ENCODE data around the gene UBAC2.

DNA sequence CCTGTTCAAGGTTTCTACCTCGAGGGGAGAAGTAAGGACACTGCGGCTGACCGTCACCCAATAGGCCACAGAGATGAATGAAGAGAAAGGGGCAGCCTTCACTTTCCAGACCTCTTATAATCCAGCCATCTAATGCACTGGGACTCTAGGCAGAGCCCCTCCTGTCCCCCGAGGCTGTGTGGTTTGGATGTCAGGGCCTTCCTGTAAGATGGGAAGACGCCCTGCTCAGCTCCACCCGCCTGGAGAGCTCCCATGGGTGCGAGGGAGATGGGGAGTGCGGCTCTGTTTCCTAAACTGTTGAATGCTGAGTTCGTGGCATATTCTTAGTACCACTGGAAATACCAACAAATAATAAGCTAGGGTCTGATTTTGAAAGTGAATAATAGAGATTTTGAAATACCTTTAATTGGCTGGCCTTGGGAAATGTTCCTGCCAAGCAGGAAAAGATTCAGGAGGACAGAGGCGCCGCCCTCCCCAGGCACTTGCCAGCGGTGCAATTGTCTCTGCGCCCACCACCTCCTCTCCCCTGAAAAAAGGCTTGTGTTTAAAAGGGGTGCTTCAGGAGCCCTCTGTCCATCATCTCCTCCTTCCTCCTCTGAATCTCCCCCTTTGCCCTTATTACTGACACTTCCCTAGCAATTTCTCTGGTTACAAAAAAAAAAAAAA, 191.9 kb downstream of the UBAC2 start:
- TF ChIP-seq, protein P1, sequence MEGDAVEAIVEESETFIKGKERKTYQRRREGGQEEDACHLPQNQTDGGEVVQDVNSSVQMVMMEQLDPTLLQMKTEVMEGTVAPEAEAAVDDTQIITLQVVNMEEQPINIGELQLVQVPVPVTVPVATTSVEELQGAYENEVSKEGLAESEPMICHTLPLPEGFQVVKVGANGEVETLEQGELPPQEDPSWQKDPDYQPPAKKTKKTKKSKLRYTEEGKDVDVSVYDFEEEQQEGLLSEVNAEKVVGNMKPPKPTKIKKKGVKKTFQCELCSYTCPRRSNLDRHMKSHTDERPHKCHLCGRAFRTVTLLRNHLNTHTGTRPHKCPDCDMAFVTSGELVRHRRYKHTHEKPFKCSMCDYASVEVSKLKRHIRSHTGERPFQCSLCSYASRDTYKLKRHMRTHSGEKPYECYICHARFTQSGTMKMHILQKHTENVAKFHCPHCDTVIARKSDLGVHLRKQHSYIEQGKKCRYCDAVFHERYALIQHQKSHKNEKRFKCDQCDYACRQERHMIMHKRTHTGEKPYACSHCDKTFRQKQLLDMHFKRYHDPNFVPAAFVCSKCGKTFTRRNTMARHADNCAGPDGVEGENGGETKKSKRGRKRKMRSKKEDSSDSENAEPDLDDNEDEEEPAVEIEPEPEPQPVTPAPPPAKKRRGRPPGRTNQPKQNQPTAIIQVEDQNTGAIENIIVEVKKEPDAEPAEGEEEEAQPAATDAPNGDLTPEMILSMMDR (IDR thresholded peaks at IDR 0.05), result no peak
- no peak for TF ChIP-seq POLR2A (IDR thresholded peaks at IDR 0.05)

Data from uterus (tissue), 2 donors.